AG04449 (cell line): Measurements from ENCODE around the gene TMEM266.

ENCODE experiments used
- CTCF ChIA-PET: fragments of 350-600 bp; formaldehyde crosslinking; extraction: SDS; loops from one replicate; lab custom pipeline; 2021; ENCODE audit warnings: antibody characterized with exemption; lab: Yijun Ruan, JAX
- POLR2A ChIA-PET: fragments of 400-600, 350-600 bp; formaldehyde crosslinking; extraction: SDS; loops from one replicate; lab custom pipeline; 2020; ENCODE audit warnings: antibody characterized with exemption, inconsistent platforms; lab: Yijun Ruan, JAX
- DNase-seq: peaks from one replicate; pipeline ENCODE4 v3.0.0-alpha.2; 2010; ENCODE audit warnings: low read depth, low spot score
- H3K4me3 ChIP-seq: 2 replicates; pipeline ENCODE4 v1.5.1; 2011; ENCODE audit warnings: low read depth, mild to moderate bottlenecking, control low read depth, low read length
- CTCF ChIP-seq: IDR thresholded peaks from one replicate; pipeline ENCODE4 v1.5.1; 2011; ENCODE audit warnings: mild to moderate bottlenecking, moderate library complexity, low read length, control low read depth, inconsistent platforms; ENCODE audit not compliant: insufficient read depth; ENCODE audit errors: missing control alignments

TMEM266 gene

GRCh38 chr15:76073554-76073953 lies 13.8 kb downstream of the TMEM266 start:
- no peak for TF ChIP-seq CTCF
- DNase-seq, result no peak
- POLR2A ChIA-PET, result no interaction called here
- CTCF ChIA-PET, result no interaction called here
- no peak overlapping the region for H3K4me3 ChIP-seq

GRCh38 chr15:76075046-76075445 lies 15.3 kb downstream of the TMEM266 start:
- H3K4me3 ChIP-seq, result no peak overlapping the region
- TF ChIP-seq CTCF, result no peak
- no peak for DNase-seq
- CTCF ChIA-PET, result interaction anchor here (1.0 to 1.1 kb wide), 2 partner anchors 15 to 22 kb away, joined by 3 read pairs; partner anchors contain the start of gene TMEM266
- POLR2A ChIA-PET, result no interaction called here

GRCh38 chr15:76078285-76078877 lies 18.6 kb downstream of the TMEM266 start:
- ChIA-PET POLR2A (no interaction called here), CTCF (no interaction called here)
- no peak overlapping the region for H3K4me3 ChIP-seq
- DNase-seq, result no peak
- no peak for TF ChIP-seq CTCF

GRCh38 chr15:76084256-76084655 lies 24.5 kb downstream of the TMEM266 start:
- no peak for TF ChIP-seq CTCF
- POLR2A ChIA-PET, result no interaction called here
- no peak for DNase-seq
- CTCF ChIA-PET, result no interaction called here
- H3K4me3 ChIP-seq, result no peak overlapping the region

GRCh38 chr15:76098685-76099084 lies 38.9 kb downstream of the TMEM266 start:
- POLR2A ChIA-PET, result no interaction called here
- DNase-seq, result no peak
- H3K4me3 ChIP-seq, result no peak overlapping the region
- CTCF ChIA-PET, result no interaction called here
- no peak for TF ChIP-seq CTCF

- CTCF ChIA-PET, result no interaction called here
- TF ChIP-seq CTCF, result no peak
- POLR2A ChIA-PET, result no interaction called here
- no peak for DNase-seq
- no peak overlapping the region for H3K4me3 ChIP-seq
Observed at GRCh38 chr15:76099388-76099787, 39.6 kb downstream of the TMEM266 start.
